Measurements from ENCODE around the gene UBQLNL. TPM values are rescaled to one million over a fixed set of nuclear protein-coding genes. Genes with fewer than 3 reads are reported as not detected.

UBQLNL gene
- total and polyA plus RNA-seq, 2 of the 4 experiments (the other 2 are of a cell fraction), result 0.18 to 0.48 TPM

GRCh38 chr11:5486421-5486820 lies 30.1 kb downstream of the UBQLNL start:
- Histone ChIP-seq H3K9me1 (ENCODE audit: insufficient read depth, low read length) (no peaks in the 10 kb centered on the region), H2BK20ac (ENCODE audit: low read depth, low read length) (no peak overlapping the region), H4K8ac (ENCODE audit: low read depth in 2 of 2, low read length in 2 of 2) (no peak overlapping the region), H2BK15ac (ENCODE audit: low read depth, low read length) (no peak overlapping the region), H3K14ac (replicated peaks; ENCODE audit: low read depth, low read length) (no peak overlapping the region), H3K23ac (ENCODE audit: low read depth, low read length) (no peak overlapping the region), H2AK5ac (ENCODE audit: low read depth, low read length) (no peak overlapping the region), H3K4me2 (ENCODE audit: low read depth, low read length) (no peak overlapping the region), H2BK5ac (ENCODE audit: low read depth, low read length, poor library complexity, severe bottlenecking) (no peak overlapping the region), H2BK120ac (ENCODE audit: low read depth, low read length) (no peak overlapping the region), H2AK9ac (replicated peaks; ENCODE audit: low read depth, low read length, poor library complexity) (no peak overlapping the region), H4K20me1 (ENCODE audit: insufficient read depth, low read length) (no peaks in the 10 kb centered on the region), H3K4me3 (ENCODE audit: insufficient read depth, low read depth, low read length) (no peak overlapping the region), H3K79me1 (ENCODE audit: low read depth in 1 of 2, low read length in 2 of 2) (no peaks in the 10 kb centered on the region), H2AFZ (replicated peaks; ENCODE audit: low read length, poor library complexity) (no peak overlapping the region), H3K27me3 (ENCODE audit: control insufficient read depth, insufficient read depth, low read length) (no peaks in the 10 kb centered on the region), H3K36me3 (ENCODE audit: control insufficient read depth, insufficient read depth, low read length) (no peaks in the 10 kb centered on the region), H3K18ac (ENCODE audit: low read depth, low read length) (no peak overlapping the region), H3K27ac (ENCODE audit: insufficient read depth, low read length) (no peak overlapping the region), H3K9ac (ENCODE audit: low read depth, low read length) (no peak overlapping the region), H3K56ac (ENCODE audit: extremely low read depth, insufficient read depth, low read length) (no peak overlapping the region), H3K9me3 (ENCODE audit: control insufficient read depth, insufficient read depth, low read length) (no peaks in the 10 kb centered on the region), H3K4me1 (ENCODE audit: control insufficient read depth, insufficient read depth, low read length) (no peaks in the 10 kb centered on the region), H4K5ac (ENCODE audit: low read depth, low read length) (no peak overlapping the region), H3K4ac (ENCODE audit: low read depth, low read length) (no peak overlapping the region), H4K91ac (ENCODE audit: insufficient read depth, low read depth, low read length) (no peak overlapping the region)
- intact Hi-C loops (cut with micrococcal nuclease) (no loop called here), in situ Hi-C loops (cut with MboI; ENCODE audit: low sequenced_read_pairs) (no loop called here), dilution Hi-C loops (cut with HindIII; ENCODE audit: low sequenced_read_pairs, unreplicated experiment) (no loop called here)
- POLR2A ChIA-PET (ENCODE audit: unreplicated experiment), result no interaction called here
- DNase-seq (no peak), ATAC-seq (ENCODE audit: low read depth) (no peak)
- CTCF ChIA-PET, result no interaction called here
- BruUV-seq (replicated peaks), result no TSS peak
- WGBS, 2 experiments (ENCODE audit: extremely low coverage in 2 of 2, insufficient read length in 1 of 2), result no CpG with 5 or more reads among the region's 3 CpGs
- TF ChIP-seq MXI1 (IDR thresholded peaks at IDR 0.05; ENCODE audit: borderline replicate concordance, low read depth, low read length) (no peak), USF2 (IDR thresholded peaks at IDR 0.05; ENCODE audit: low read depth, low read length) (no peak), ELK1 (IDR thresholded peaks at IDR 0.05; ENCODE audit: borderline replicate concordance, low read depth, low read length) (no peak), SMC3 (IDR thresholded peaks at IDR 0.05; ENCODE audit: low read depth, low read length) (no peak), CTCF (conservative IDR thresholded peaks at IDR 0.05; ENCODE audit: low read depth, low read length) (no peak), FOS (IDR thresholded peaks at IDR 0.05; ENCODE audit: low read depth, low read length) (no peak), RAD21 (IDR thresholded peaks at IDR 0.05; ENCODE audit: low read length) (no peak), RFX5 (IDR thresholded peaks at IDR 0.05; ENCODE audit: low read depth, low read length) (no peak), BHLHE40 (IDR thresholded peaks at IDR 0.05; ENCODE audit: low read depth, low read length) (no peak), POLR2A (IDR thresholded peaks at IDR 0.05; ENCODE audit: low read depth, low read length) (no peak), RCOR1 (IDR thresholded peaks at IDR 0.05; ENCODE audit: insufficient replicate concordance, low read length) (no peak), NFE2L2 (IDR thresholded peaks at IDR 0.05; ENCODE audit: low read depth, low read length) (no peak), MAZ (IDR thresholded peaks at IDR 0.05; ENCODE audit: borderline replicate concordance, low read depth, low read length) (no peak), CEBPB (IDR thresholded peaks at IDR 0.05; ENCODE audit: low read depth, low read length) (no peak), MAFK (IDR thresholded peaks at IDR 0.05; ENCODE audit: low read depth, low read length) (no peak), CHD1 (IDR thresholded peaks at IDR 0.05; ENCODE audit: low read depth, low read length) (no peak)

Measured in IMR-90 (cell line).